Measurements from ENCODE around the gene GRM8. TPM values are rescaled to one million over a fixed set of nuclear protein-coding genes. Genes with fewer than 3 reads are reported as not detected.
"Not testable (repeated sequence)": the region's sequence is repeated elsewhere in the genome, so short reads cannot be mapped to it uniquely, and the experiment has no call there.

The GRM8 gene
- polyA plus RNA-seq, 1 donor from 2014 or later, result not detected

GRCh38 chr7:126905255-126905654 is 347.5 kb downstream of the GRM8 start:
- H3K9me3 Mint-ChIP-seq, H3K36me3 Mint-ChIP-seq, H3K4me1 Mint-ChIP-seq, H3K27ac Mint-ChIP-seq, H3K27me3 Mint-ChIP-seq, H3K4me3 Mint-ChIP-seq: not testable (repeated sequence)

GRCh38 chr7:126901041-126901765 is 351.5 kb downstream of the GRM8 start:
- H3K27ac Mint-ChIP-seq, H3K4me1 Mint-ChIP-seq, H3K36me3 Mint-ChIP-seq, H3K4me3 Mint-ChIP-seq, H3K9me3 Mint-ChIP-seq, H3K27me3 Mint-ChIP-seq: not testable (repeated sequence)

- H3K9me3 Mint-ChIP-seq, H3K27ac Mint-ChIP-seq, H3K4me1 Mint-ChIP-seq, H3K36me3 Mint-ChIP-seq, H3K4me3 Mint-ChIP-seq, H3K27me3 Mint-ChIP-seq: not testable (repeated sequence)
Measured at GRCh38 chr7:126887980-126888379, 364.8 kb downstream of the GRM8 start.

GRCh38 chr7:126887560-126887959 is 365.2 kb downstream of the GRM8 start:
- not testable (repeated sequence) for H3K27ac Mint-ChIP-seq, H3K4me1 Mint-ChIP-seq, H3K4me3 Mint-ChIP-seq, H3K36me3 Mint-ChIP-seq, H3K9me3 Mint-ChIP-seq, H3K27me3 Mint-ChIP-seq

- H3K4me1 Mint-ChIP-seq, H3K27me3 Mint-ChIP-seq, H3K27ac Mint-ChIP-seq, H3K36me3 Mint-ChIP-seq, H3K4me3 Mint-ChIP-seq, H3K9me3 Mint-ChIP-seq: not testable (repeated sequence)
Measured at GRCh38 chr7:126882730-126883129, 370.0 kb downstream of the GRM8 start.

GRCh38 chr7:126881908-126882307 is 370.8 kb downstream of the GRM8 start:
- H3K9me3 Mint-ChIP-seq, H3K27ac Mint-ChIP-seq, H3K4me3 Mint-ChIP-seq, H3K36me3 Mint-ChIP-seq, H3K27me3 Mint-ChIP-seq, H3K4me1 Mint-ChIP-seq: not testable (repeated sequence)

GRCh38 chr7:126881315-126881714 is 371.4 kb downstream of the GRM8 start:
- H3K36me3 Mint-ChIP-seq, result no peaks in the 10 kb centered on the region
- peaks cover 0 to 1% (median 0%) of the 10 kb centered on the region in 3 donors for H3K9me3 Mint-ChIP-seq
- peaks cover 2% of the 10 kb centered on the region for H3K27me3 Mint-ChIP-seq
- H3K4me3 Mint-ChIP-seq, result no peak overlapping the region
- no peak overlapping the region for H3K27ac Mint-ChIP-seq
- H3K4me1 Mint-ChIP-seq, result no peaks in the 10 kb centered on the region

- not testable (repeated sequence) for H3K9me3 Mint-ChIP-seq, H3K4me3 Mint-ChIP-seq, H3K27me3 Mint-ChIP-seq, H3K36me3 Mint-ChIP-seq, H3K4me1 Mint-ChIP-seq, H3K27ac Mint-ChIP-seq
Measured at GRCh38 chr7:126876536-126876935, 376.2 kb downstream of the GRM8 start.

GRCh38 chr7:126856691-126857291 is 395.9 kb downstream of the GRM8 start:
- no peaks in the 10 kb centered on the region for H3K36me3 Mint-ChIP-seq
- no peak overlapping the region for H3K27ac Mint-ChIP-seq
- peaks cover 0 to 2% (median 0%) of the 10 kb centered on the region in 3 donors for H3K9me3 Mint-ChIP-seq
- H3K4me3 Mint-ChIP-seq, result no peak overlapping the region
- no peaks in the 10 kb centered on the region for H3K4me1 Mint-ChIP-seq
- peaks cover 7% of the 10 kb centered on the region for H3K27me3 Mint-ChIP-seq

GRCh38 chr7:126845331-126845730 is 407.4 kb downstream of the GRM8 start:
- no peaks in the 10 kb centered on the region for H3K27me3 Mint-ChIP-seq

GRCh38 chr7:126843883-126844282 is 408.9 kb downstream of the GRM8 start:
- H3K9me3 Mint-ChIP-seq, result peaks cover 0 to 4% (median 4%) of the 10 kb centered on the region in 3 donors
- no peak overlapping the region for H3K27ac Mint-ChIP-seq
- no peaks in the 10 kb centered on the region for H3K4me1 Mint-ChIP-seq
- no peak overlapping the region for H3K4me3 Mint-ChIP-seq
- no peaks in the 10 kb centered on the region for H3K36me3 Mint-ChIP-seq
- no peaks in the 10 kb centered on the region for H3K27me3 Mint-ChIP-seq

More at GRCh38 chr7:126845331-126845730, 407.4 kb downstream of the GRM8 start:
- no peak overlapping the region for H3K27ac Mint-ChIP-seq
- H3K9me3 Mint-ChIP-seq, result peaks cover 0 to 4% (median 4%) of the 10 kb centered on the region in 3 donors
- H3K4me3 Mint-ChIP-seq, result no peak overlapping the region
- no peaks in the 10 kb centered on the region for H3K4me1 Mint-ChIP-seq
- no peaks in the 10 kb centered on the region for H3K36me3 Mint-ChIP-seq

GRCh38 chr7:126843336-126843735 is 409.4 kb downstream of the GRM8 start:
- H3K4me1 Mint-ChIP-seq, result no peaks in the 10 kb centered on the region
- no peak overlapping the region for H3K4me3 Mint-ChIP-seq
- H3K27ac Mint-ChIP-seq, result no peak overlapping the region
- H3K9me3 Mint-ChIP-seq, result peaks cover 0 to 4% (median 4%) of the 10 kb centered on the region in 3 donors
- no peaks in the 10 kb centered on the region for H3K36me3 Mint-ChIP-seq
- H3K27me3 Mint-ChIP-seq, result no peaks in the 10 kb centered on the region

GRCh38 chr7:126842451-126842850 is 410.3 kb downstream of the GRM8 start:
- Mint-ChIP-seq H3K4me3 (peak overlapping the region in 1 of 4 donors; percentile 47), H3K4me1 (no peaks in the 10 kb centered on the region), H3K36me3 (no peaks in the 10 kb centered on the region), H3K9me3 (no peaks in the 10 kb centered on the region), H3K27ac (no peak overlapping the region), H3K27me3 (no peaks in the 10 kb centered on the region)

- no peak overlapping the region for H3K27ac Mint-ChIP-seq
- H3K27me3 Mint-ChIP-seq, result no peaks in the 10 kb centered on the region
- no peaks in the 10 kb centered on the region for H3K36me3 Mint-ChIP-seq
- H3K9me3 Mint-ChIP-seq, result no peaks in the 10 kb centered on the region
- H3K4me1 Mint-ChIP-seq, result no peaks in the 10 kb centered on the region
- H3K4me3 Mint-ChIP-seq, result no peak overlapping the region
Measured at GRCh38 chr7:126840869-126841268, 411.9 kb downstream of the GRM8 start.

GRCh38 chr7:126839624-126840023 is 413.1 kb downstream of the GRM8 start:
- no peaks in the 10 kb centered on the region for H3K4me1 Mint-ChIP-seq
- H3K9me3 Mint-ChIP-seq, result peaks cover 0 to 2% (median 0%) of the 10 kb centered on the region in 3 donors
- H3K36me3 Mint-ChIP-seq, result no peaks in the 10 kb centered on the region
- H3K27ac Mint-ChIP-seq, result no peak overlapping the region
- no peaks in the 10 kb centered on the region for H3K27me3 Mint-ChIP-seq
- H3K4me3 Mint-ChIP-seq, result no peak overlapping the region

- Mint-ChIP-seq H3K4me3 (no peak overlapping the region), H3K27me3 (no peaks in the 10 kb centered on the region), H3K36me3 (no peaks in the 10 kb centered on the region), H3K9me3 (peaks cover 0 to 2% (median 0%) of the 10 kb centered on the region in 3 donors), H3K4me1 (no peaks in the 10 kb centered on the region), H3K27ac (no peak overlapping the region)
Measured at GRCh38 chr7:126838194-126838593, 414.5 kb downstream of the GRM8 start.

Measured in IgD-negative memory B cell (primary cell).